Measurements from ENCODE around the gene NUP50.

Gene NUP50

DNA sequence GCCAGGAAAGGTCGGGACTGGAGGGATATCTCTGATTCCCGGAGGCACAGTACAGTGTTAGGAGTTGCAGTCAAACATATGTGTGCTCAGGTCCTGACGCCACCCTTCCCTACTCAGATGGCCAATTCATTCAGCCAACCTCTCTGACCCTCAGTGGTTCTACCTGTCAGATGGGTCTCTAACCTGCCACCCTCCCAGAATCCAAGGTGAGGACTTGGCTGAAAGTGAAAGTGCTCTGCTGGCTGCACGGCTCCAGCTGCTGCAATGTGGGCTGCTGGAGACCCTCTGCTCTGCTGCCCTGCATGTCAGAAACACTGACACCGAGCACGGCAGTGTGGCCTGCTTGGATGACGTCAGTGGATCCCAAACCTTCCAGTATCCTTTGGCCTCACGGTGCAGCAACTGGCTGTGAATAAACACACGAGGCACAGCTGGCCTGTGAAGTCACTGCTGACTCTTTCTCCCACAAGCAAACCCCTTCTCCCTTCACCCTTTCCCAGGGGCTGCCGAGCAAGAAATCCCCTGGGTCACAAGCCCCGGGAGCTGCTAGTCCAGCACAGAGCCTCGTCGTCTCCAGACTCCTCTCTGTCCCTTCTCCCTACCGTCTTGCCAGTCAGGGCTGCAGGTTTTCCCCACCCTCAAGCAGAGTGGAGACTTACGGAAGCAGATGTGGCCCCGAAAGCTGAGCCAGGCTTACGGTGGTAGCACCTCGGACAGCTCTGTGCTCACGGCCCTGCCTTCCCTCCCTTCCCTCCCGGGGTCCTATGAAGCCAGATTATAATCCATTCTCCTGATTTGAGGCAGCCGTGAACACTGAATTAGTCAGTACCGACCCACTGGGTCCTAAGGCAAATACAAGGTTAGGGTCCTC, 52.6 kb downstream of the NUP50 start:
- no peak for ATAC-seq
- TF ChIP-seq BACH2 (CRISPR knock-in tag; IDR thresholded peaks at IDR 0.05; ENCODE audit: borderline replicate concordance) (no peak), TOX (CRISPR knock-in tag; IDR thresholded peaks at IDR 0.05; ENCODE audit: borderline replicate concordance) (no peak), ZFP30 (CRISPR knock-in tag; IDR thresholded peaks at IDR 0.05) (no peak), SNAI2 (CRISPR knock-in tag; IDR thresholded peaks at IDR 0.05) (no peak), TCF4 (CRISPR knock-in tag; IDR thresholded peaks at IDR 0.05; ENCODE audit: borderline replicate concordance) (no peak), ZC3H10 (CRISPR knock-in tag; IDR thresholded peaks at IDR 0.05) (no peak), PPARA (CRISPR knock-in tag; IDR thresholded peaks at IDR 0.05; ENCODE audit: borderline replicate concordance) (no peak)
- TF ChIP-seq, protein P1, sequence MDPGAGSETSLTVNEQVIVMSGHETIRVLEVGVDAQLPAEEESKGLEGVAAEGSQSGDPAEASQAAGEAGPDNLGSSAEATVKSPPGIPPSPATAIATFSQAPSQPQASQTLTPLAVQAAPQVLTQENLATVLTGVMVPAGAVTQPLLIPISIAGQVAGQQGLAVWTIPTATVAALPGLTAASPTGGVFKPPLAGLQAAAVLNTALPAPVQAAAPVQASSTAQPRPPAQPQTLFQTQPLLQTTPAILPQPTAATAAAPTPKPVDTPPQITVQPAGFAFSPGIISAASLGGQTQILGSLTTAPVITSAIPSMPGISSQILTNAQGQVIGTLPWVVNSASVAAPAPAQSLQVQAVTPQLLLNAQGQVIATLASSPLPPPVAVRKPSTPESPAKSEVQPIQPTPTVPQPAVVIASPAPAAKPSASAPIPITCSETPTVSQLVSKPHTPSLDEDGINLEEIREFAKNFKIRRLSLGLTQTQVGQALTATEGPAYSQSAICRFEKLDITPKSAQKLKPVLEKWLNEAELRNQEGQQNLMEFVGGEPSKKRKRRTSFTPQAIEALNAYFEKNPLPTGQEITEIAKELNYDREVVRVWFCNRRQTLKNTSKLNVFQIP (CRISPR knock-in tag; IDR thresholded peaks at IDR 0.05; ENCODE audit: borderline replicate concordance, low read depth): no peak
- TF ChIP-seq, protein P2, sequence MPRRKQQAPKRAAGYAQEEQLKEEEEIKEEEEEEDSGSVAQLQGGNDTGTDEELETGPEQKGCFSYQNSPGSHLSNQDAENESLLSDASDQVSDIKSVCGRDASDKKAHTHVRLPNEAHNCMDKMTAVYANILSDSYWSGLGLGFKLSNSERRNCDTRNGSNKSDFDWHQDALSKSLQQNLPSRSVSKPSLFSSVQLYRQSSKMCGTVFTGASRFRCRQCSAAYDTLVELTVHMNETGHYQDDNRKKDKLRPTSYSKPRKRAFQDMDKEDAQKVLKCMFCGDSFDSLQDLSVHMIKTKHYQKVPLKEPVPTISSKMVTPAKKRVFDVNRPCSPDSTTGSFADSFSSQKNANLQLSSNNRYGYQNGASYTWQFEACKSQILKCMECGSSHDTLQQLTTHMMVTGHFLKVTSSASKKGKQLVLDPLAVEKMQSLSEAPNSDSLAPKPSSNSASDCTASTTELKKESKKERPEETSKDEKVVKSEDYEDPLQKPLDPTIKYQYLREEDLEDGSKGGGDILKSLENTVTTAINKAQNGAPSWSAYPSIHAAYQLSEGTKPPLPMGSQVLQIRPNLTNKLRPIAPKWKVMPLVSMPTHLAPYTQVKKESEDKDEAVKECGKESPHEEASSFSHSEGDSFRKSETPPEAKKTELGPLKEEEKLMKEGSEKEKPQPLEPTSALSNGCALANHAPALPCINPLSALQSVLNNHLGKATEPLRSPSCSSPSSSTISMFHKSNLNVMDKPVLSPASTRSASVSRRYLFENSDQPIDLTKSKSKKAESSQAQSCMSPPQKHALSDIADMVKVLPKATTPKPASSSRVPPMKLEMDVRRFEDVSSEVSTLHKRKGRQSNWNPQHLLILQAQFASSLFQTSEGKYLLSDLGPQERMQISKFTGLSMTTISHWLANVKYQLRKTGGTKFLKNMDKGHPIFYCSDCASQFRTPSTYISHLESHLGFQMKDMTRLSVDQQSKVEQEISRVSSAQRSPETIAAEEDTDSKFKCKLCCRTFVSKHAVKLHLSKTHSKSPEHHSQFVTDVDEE (CRISPR knock-in tag; IDR thresholded peaks at IDR 0.05): no peak
- TF ChIP-seq, protein P3, sequence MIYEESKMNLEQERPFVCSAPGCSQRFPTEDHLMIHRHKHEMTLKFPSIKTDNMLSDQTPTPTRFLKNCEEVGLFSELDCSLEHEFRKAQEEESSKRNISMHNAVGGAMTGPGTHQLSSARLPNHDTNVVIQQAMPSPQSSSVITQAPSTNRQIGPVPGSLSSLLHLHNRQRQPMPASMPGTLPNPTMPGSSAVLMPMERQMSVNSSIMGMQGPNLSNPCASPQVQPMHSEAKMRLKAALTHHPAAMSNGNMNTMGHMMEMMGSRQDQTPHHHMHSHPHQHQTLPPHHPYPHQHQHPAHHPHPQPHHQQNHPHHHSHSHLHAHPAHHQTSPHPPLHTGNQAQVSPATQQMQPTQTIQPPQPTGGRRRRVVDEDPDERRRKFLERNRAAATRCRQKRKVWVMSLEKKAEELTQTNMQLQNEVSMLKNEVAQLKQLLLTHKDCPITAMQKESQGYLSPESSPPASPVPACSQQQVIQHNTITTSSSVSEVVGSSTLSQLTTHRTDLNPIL (CRISPR knock-in tag; IDR thresholded peaks at IDR 0.05; ENCODE audit: low read depth): no peak
- TF ChIP-seq, protein P4, sequence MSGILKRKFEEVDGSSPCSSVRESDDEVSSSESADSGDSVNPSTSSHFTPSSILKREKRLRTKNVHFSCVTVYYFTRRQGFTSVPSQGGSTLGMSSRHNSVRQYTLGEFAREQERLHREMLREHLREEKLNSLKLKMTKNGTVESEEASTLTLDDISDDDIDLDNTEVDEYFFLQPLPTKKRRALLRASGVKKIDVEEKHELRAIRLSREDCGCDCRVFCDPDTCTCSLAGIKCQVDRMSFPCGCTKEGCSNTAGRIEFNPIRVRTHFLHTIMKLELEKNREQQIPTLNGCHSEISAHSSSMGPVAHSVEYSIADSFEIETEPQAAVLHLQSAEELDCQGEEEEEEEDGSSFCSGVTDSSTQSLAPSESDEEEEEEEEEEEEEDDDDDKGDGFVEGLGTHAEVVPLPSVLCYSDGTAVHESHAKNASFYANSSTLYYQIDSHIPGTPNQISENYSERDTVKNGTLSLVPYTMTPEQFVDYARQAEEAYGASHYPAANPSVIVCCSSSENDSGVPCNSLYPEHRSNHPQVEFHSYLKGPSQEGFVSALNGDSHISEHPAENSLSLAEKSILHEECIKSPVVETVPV (CRISPR knock-in tag; IDR thresholded peaks at IDR 0.05): no peak

DNA sequence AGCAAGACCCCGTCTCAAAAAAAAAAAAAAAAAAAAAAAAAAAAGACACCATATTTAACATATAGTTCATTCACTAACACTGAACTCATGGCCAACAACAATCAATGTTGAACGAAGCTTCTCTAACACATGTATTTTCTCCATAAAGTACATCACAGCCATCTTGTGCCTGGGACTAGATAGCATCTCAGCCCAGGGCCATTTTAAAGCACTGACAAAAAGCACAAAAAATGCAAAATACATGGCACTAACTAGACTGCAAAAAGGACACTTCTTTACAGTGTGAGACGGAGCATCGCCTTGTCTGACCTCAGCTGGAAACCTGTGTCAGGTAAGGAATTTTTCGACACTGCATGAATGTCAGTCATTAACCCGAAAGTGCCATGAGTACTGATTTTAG, 53.6 kb downstream of the NUP50 start:
- ATAC-seq: no peak
- TF ChIP-seq TOX (CRISPR knock-in tag; IDR thresholded peaks at IDR 0.05; ENCODE audit: borderline replicate concordance) (no peak), GLIS3 (CRISPR knock-in tag; IDR thresholded peaks at IDR 0.05) (no peak), OSR1 (CRISPR knock-in tag; IDR thresholded peaks at IDR 0.05) (no peak), BACH2 (CRISPR knock-in tag; IDR thresholded peaks at IDR 0.05; ENCODE audit: borderline replicate concordance) (no peak), CSDC2 (CRISPR knock-in tag; IDR thresholded peaks at IDR 0.05) (no peak), ARNTL (CRISPR knock-in tag; IDR thresholded peaks at IDR 0.05; ENCODE audit: borderline replicate concordance, low read depth) (no peak), PPARA (CRISPR knock-in tag; IDR thresholded peaks at IDR 0.05; ENCODE audit: borderline replicate concordance) (no peak), SNAI2 (CRISPR knock-in tag; IDR thresholded peaks at IDR 0.05) (no peak), ZNF565 (CRISPR knock-in tag; conservative IDR thresholded peaks at IDR 0.05; ENCODE audit: low read depth) (no peak), ESRRG (CRISPR knock-in tag; IDR thresholded peaks at IDR 0.05) (no peak), ZNF70 (CRISPR knock-in tag; IDR thresholded peaks at IDR 0.05) (no peak), ZNF8 (CRISPR knock-in tag; IDR thresholded peaks at IDR 0.05) (no peak), ISL1 (CRISPR knock-in tag; IDR thresholded peaks at IDR 0.05) (no peak)
- TF ChIP-seq, protein P2 (CRISPR knock-in tag; IDR thresholded peaks at IDR 0.05): no peak
- TF ChIP-seq, protein P3 (CRISPR knock-in tag; IDR thresholded peaks at IDR 0.05; ENCODE audit: low read depth): no peak
- TF ChIP-seq, protein P5, sequence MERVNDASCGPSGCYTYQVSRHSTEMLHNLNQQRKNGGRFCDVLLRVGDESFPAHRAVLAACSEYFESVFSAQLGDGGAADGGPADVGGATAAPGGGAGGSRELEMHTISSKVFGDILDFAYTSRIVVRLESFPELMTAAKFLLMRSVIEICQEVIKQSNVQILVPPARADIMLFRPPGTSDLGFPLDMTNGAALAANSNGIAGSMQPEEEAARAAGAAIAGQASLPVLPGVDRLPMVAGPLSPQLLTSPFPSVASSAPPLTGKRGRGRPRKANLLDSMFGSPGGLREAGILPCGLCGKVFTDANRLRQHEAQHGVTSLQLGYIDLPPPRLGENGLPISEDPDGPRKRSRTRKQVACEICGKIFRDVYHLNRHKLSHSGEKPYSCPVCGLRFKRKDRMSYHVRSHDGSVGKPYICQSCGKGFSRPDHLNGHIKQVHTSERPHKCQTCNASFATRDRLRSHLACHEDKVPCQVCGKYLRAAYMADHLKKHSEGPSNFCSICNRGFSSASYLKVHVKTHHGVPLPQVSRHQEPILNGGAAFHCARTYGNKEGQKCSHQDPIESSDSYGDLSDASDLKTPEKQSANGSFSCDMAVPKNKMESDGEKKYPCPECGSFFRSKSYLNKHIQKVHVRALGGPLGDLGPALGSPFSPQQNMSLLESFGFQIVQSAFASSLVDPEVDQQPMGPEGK (CRISPR knock-in tag; IDR thresholded peaks at IDR 0.05; ENCODE audit: borderline replicate concordance): no peak
- TF ChIP-seq, protein P4 (CRISPR knock-in tag; IDR thresholded peaks at IDR 0.05): no peak
